Mesendoderm (in vitro differentiated cells): Measurements from ENCODE around the gene HLCS.

ENCODE experiments used
- DNase-seq: peaks from one replicate; pipeline ENCODE4 v3.0.0; 2013
- H2AK5ac ChIP-seq: 2 replicates; pipeline ENCODE4 v1.6.1; 2013; ENCODE audit warnings: low read length, inconsistent platforms
- H2BK120ac ChIP-seq: 2 replicates; pipeline ENCODE4 v1.6.1; 2013; ENCODE audit warnings: low read depth, mild to moderate bottlenecking, low read length, moderate library complexity, mixed read lengths
- H2BK15ac ChIP-seq: replicated peaks from 2 replicates; pipeline ENCODE4 v1.6.1; 2013; ENCODE audit warnings: low read depth, mild to moderate bottlenecking, moderate library complexity
- H2BK5ac ChIP-seq: 2 replicates; pipeline ENCODE4 v1.6.1; 2013; ENCODE audit warnings: low read length, inconsistent platforms
- H3K18ac ChIP-seq: 2 replicates; pipeline ENCODE4 v1.6.1; 2013; ENCODE audit warnings: mild to moderate bottlenecking, low read length, mixed read lengths
- H3K23ac ChIP-seq: one replicate; pipeline ENCODE4 v1.6.1; 2013; ENCODE audit warnings: low read length
- H3K27ac ChIP-seq: 2 replicates; pipeline ENCODE4 v1.5.1; 2013; ENCODE audit warnings: low read depth, mild to moderate bottlenecking, inconsistent platforms, low read length, moderate library complexity
- H3K27me3 ChIP-seq: 2 replicates; pipeline ENCODE4 v1.6.1; 2013; ENCODE audit warnings: low read length, control low read depth, mild to moderate bottlenecking, inconsistent platforms; ENCODE audit not compliant: insufficient read depth, poor library complexity
- H3K36me3 ChIP-seq: 2 replicates; pipeline ENCODE4 v1.6.1; 2013; ENCODE audit warnings: low read length, inconsistent platforms; ENCODE audit not compliant: control insufficient read depth, insufficient read depth
- H3K4ac ChIP-seq: one replicate; pipeline ENCODE4 v1.6.1; 2013; ENCODE audit warnings: low read depth, mild to moderate bottlenecking, low read length, moderate library complexity
- H3K4me1 ChIP-seq: 2 replicates; pipeline ENCODE4 v1.6.1; 2013; ENCODE audit warnings: low read depth, low read length, inconsistent platforms; ENCODE audit not compliant: control insufficient read depth
- H3K4me2 ChIP-seq: 2 replicates; pipeline ENCODE4 v1.6.1; 2013; ENCODE audit warnings: low read length
- H3K4me3 ChIP-seq: 2 replicates; pipeline ENCODE4 v1.5.1; 2013; ENCODE audit warnings: mild to moderate bottlenecking, low read length
- H3K56ac ChIP-seq: one replicate; pipeline ENCODE4 v1.6.1; 2013; ENCODE audit warnings: low read length
- H3K79me1 ChIP-seq: 2 replicates; pipeline ENCODE4 v1.6.1; 2013; ENCODE audit warnings: low read length, inconsistent platforms
- H3K79me2 ChIP-seq: 2 replicates; pipeline ENCODE4 v1.6.1; 2013; ENCODE audit warnings: mild to moderate bottlenecking, low read length; ENCODE audit not compliant: control insufficient read depth, insufficient read depth
- H3K9ac ChIP-seq: 2 replicates; pipeline ENCODE4 v1.6.1; 2013; ENCODE audit warnings: low read length, inconsistent platforms
- H4K5ac ChIP-seq: one replicate; pipeline ENCODE4 v1.6.1; 2013; ENCODE audit warnings: low read length
- H4K8ac ChIP-seq: one replicate; pipeline ENCODE4 v1.6.1; 2013; ENCODE audit warnings: low read depth, mild to moderate bottlenecking, control low read depth, low read length, moderate library complexity
- WGBS: extraction: QIAGEN DNeasy Blood & Tissue Kit; methylation state at CpG from one replicate; pipeline ENCODE4 v1.1.7; 2013; ENCODE audit warnings: low lambda C conversion rate, missing lambda C conversion rate; ENCODE audit not compliant: insufficient coverage; ENCODE audit errors: extremely low coverage; 5-methylcytosine and 5-hydroxymethylcytosine counted together

The HLCS gene

DNA sequence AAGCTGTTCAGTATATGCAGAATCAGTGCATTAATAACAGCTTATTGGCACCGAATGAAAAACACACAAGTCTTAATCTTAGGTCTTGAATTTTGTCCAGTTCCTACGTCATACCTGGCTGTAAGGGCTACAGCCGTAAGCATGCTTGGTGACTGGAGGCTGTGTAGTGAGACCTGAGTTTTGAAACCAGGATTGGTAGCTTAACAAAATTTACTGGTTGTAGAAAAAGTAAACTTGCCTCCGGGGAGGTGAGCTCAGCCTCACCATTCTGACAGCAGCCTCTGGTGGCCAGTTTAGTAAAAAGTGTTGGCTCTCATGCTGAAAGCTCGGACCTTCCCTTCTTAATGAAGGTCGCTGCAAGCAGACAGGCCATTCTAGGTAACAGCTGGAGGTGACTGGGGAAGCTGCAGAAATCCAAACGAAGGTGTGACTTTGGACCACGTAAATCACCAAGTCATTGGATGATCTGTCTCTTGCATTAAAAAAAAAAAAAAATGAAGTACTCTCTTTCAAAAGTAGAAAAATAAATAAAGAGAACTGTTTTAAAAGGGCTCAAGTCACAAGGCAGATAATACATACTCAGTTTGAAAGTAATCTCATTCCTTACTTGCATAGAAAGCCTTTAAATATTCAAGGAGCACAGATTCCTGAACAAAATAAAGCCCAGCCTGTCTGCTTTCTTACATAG is 48.9 kb downstream of the HLCS start:
- Histone ChIP-seq H3K4me1 (no peaks in the 10 kb centered on the region), H3K27ac (no peak overlapping the region), H2BK15ac (no peak overlapping the region), H3K36me3 (peaks cover under 1% of the 10 kb centered on the region), H4K5ac (no peak overlapping the region), H3K79me1 (no peaks in the 10 kb centered on the region), H3K27me3 (no peaks in the 10 kb centered on the region), H2BK5ac (no peak overlapping the region), H3K79me2 (no peaks in the 10 kb centered on the region), H3K9ac (no peak overlapping the region), H2BK120ac (no peak overlapping the region), H3K56ac (no peak overlapping the region), H3K4me3 (no peak overlapping the region), H3K23ac (no peak overlapping the region), H3K4ac (no peak overlapping the region), H2AK5ac (no peak overlapping the region), H4K8ac (no peak overlapping the region), H3K4me2 (no peak overlapping the region), H3K18ac (no peak overlapping the region)
- peak; percentile 78 for DNase-seq
- WGBS: no CpG with 5 or more reads among the region's 8 CpGs

DNA sequence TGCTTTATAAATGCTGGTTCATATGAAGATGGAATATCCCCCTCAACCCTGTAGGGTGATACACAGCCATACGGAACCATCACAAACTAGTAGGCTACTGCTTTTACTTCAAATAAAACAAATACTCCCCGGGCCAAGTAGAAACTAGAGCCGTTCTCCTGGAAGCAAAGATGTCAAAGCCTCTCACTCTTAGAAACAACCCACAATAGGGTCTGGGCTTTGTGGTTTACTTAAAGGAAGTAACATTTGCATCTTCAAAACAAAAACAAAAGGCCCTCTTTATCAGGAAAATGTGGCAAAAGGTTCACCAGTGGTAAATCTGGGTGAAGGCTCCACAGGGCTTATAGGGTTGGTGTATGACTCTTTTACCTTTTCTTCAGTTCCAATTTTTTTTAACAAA is 49.8 kb downstream of the HLCS start:
- Histone ChIP-seq H3K56ac (no peak overlapping the region), H4K5ac (no peak overlapping the region), H3K9ac (no peak overlapping the region), H3K23ac (no peak overlapping the region), H3K4me2 (no peak overlapping the region), H3K4ac (no peak overlapping the region), H3K79me2 (no peaks in the 10 kb centered on the region), H3K27ac (no peak overlapping the region), H3K18ac (no peak overlapping the region), H2BK5ac (no peak overlapping the region), H3K79me1 (no peaks in the 10 kb centered on the region), H2BK15ac (no peak overlapping the region), H3K4me3 (no peak overlapping the region), H4K8ac (no peak overlapping the region), H2AK5ac (no peak overlapping the region), H3K4me1 (no peaks in the 10 kb centered on the region), H3K36me3 (peaks cover 1% of the 10 kb centered on the region), H3K27me3 (no peaks in the 10 kb centered on the region), H2BK120ac (no peak overlapping the region)
- no CpG with 5 or more reads among the region's 3 CpGs for WGBS
- no peak for DNase-seq

DNA sequence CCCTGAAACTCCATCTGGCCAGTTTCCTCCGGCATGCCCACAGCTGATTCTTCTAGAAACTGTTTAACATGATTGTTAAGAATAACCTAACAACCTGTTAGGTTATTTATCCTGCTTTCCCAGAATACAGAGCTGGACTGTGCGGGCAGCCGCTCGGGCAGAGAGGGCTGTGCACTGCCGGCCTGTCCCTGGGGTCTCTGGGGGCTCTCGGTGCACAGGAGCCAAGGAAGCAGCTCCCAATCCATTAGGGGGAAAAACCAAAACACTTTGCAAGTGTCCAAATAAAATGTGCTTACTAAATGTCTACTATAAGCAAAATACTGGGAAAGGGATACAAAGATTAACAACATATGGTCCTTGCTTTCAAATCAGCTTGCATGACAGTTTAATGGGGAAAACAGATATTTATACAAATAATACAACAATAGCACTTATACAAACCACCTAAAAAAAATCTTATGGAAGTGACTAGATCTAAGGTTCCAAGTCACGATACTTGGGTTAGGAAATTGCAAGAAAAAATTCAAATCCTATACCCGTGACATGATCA is 50.7 kb downstream of the HLCS start:
- no CpG with 5 or more reads among the region's 8 CpGs for WGBS
- Histone ChIP-seq H3K23ac (no peak overlapping the region), H3K56ac (no peak overlapping the region), H3K4me1 (no peaks in the 10 kb centered on the region), H2BK5ac (no peak overlapping the region), H3K18ac (no peak overlapping the region), H3K79me1 (no peaks in the 10 kb centered on the region), H3K79me2 (no peaks in the 10 kb centered on the region), H3K27me3 (no peaks in the 10 kb centered on the region), H2BK120ac (no peak overlapping the region), H2AK5ac (no peak overlapping the region), H4K5ac (no peak overlapping the region), H2BK15ac (no peak overlapping the region), H4K8ac (no peak overlapping the region), H3K4me2 (no peak overlapping the region), H3K4me3 (no peak overlapping the region), H3K9ac (no peak overlapping the region), H3K27ac (no peak overlapping the region), H3K36me3 (peaks cover 1% of the 10 kb centered on the region), H3K4ac (no peak overlapping the region)
- no peak for DNase-seq

DNA sequence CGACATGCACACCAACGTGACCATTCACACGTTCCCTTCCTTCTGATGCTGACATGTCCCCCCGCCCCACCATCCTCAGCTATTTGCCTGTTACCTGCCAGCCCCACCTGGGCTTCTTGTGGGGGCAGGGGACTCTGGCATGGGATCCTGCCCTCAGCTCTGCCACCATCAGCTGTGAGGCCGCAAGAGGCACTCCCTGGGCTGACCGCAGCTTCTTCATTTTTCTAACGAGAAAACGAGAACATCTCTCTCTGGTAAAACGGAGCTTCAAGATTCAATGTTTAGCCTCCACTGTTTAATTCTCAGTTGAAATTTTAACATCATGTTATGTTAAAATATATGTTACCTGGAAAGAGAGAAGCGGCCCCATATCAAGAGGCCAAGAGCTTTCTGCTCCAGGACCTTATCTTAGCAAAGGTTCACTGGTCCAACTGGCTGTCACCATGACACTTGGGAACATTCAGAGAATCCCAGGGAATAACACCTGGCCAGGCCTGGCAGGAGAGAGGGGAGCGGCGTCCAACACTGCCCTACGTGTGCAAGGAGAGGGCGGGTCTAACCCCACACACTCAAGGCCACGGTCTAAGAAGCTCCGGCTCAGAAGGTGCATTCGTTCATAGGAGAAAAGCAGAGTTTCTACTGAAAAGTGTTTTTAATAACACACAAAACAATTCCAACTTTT is 51.3 kb downstream of the HLCS start:
- no peak overlapping the region for H3K9ac ChIP-seq
- no peak overlapping the region for H3K56ac ChIP-seq
- no peaks in the 10 kb centered on the region for H3K27me3 ChIP-seq
- no peak for DNase-seq
- no peak overlapping the region for H3K27ac ChIP-seq
- H3K18ac ChIP-seq: no peak overlapping the region
- H4K8ac ChIP-seq: no peak overlapping the region
- no peak overlapping the region for H3K4me3 ChIP-seq
- no peaks in the 10 kb centered on the region for H3K79me2 ChIP-seq
- H2AK5ac ChIP-seq: no peak overlapping the region
- H3K79me1 ChIP-seq: no peaks in the 10 kb centered on the region
- no peak overlapping the region for H2BK120ac ChIP-seq
- no peak overlapping the region for H3K4me2 ChIP-seq
- no peaks in the 10 kb centered on the region for H3K4me1 ChIP-seq
- WGBS: no CpG with 5 or more reads among the region's 17 CpGs
- no peak overlapping the region for H3K23ac ChIP-seq
- no peak overlapping the region for H2BK15ac ChIP-seq
- no peak overlapping the region for H3K4ac ChIP-seq
- no peak overlapping the region for H4K5ac ChIP-seq
- no peak overlapping the region for H2BK5ac ChIP-seq
- H3K36me3 ChIP-seq: peaks cover 1% of the 10 kb centered on the region

DNA sequence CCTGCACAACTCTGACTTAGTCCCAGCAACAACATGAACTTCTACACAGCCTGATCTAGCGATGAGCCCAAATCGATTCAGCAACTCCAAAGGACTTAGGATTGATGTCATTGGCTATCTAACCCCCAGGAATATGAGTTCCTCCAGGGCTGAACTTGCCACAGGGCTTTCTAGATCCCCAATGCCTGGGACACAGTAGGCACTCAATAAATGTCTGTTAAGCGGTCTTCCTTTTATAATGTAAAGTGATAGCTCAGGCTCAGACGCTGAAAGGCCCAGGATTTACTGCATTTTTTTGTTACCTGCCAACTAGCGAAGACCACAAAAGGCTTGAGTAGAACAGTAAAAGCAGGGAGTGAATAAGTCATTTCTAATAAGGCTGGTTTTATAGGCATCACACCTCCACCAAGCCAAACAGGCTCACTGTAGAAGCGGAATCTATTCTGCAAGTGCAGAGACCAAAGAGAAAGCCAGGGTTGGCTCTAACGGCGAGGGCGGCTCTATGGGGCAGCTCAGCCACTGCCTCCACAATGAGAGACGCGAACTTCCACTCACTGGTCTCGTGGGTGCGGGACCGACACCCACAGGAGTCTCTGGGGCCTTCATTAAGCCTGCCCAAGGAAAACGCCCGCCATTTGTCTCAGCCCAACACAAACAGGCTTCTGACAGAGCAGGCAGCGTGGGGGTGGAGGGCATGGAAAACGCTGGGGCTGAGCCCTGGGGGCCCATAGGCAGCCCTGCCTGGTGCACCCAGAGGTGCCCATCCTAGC is 52.0 kb downstream of the HLCS start:
- no peak overlapping the region for H2AK5ac ChIP-seq
- no peak overlapping the region for H3K56ac ChIP-seq
- no peak overlapping the region for H2BK5ac ChIP-seq
- H3K23ac ChIP-seq: no peak overlapping the region
- H3K4me1 ChIP-seq: no peaks in the 10 kb centered on the region
- H3K36me3 ChIP-seq: peaks cover 1% of the 10 kb centered on the region
- no peaks in the 10 kb centered on the region for H3K27me3 ChIP-seq
- no peak overlapping the region for H3K18ac ChIP-seq
- no peak overlapping the region for H3K4ac ChIP-seq
- no peak overlapping the region for H2BK15ac ChIP-seq
- H4K8ac ChIP-seq: no peak overlapping the region
- no peaks in the 10 kb centered on the region for H3K79me1 ChIP-seq
- H3K79me2 ChIP-seq: no peaks in the 10 kb centered on the region
- H4K5ac ChIP-seq: no peak overlapping the region
- DNase-seq: no peak
- no peak overlapping the region for H3K4me2 ChIP-seq
- H3K9ac ChIP-seq: no peak overlapping the region
- WGBS: no CpG with 5 or more reads among the region's 18 CpGs
- no peak overlapping the region for H3K27ac ChIP-seq
- no peak overlapping the region for H2BK120ac ChIP-seq
- H3K4me3 ChIP-seq: no peak overlapping the region
